GM04504 (cell line): ENCODE results near the gene HNRNPR.

Experiments used
- DNase-seq: peaks from one replicate; pipeline ENCODE4 v3.0.0-alpha.2; 2012; ENCODE audit warnings: low read depth

The HNRNPR gene

DNA sequence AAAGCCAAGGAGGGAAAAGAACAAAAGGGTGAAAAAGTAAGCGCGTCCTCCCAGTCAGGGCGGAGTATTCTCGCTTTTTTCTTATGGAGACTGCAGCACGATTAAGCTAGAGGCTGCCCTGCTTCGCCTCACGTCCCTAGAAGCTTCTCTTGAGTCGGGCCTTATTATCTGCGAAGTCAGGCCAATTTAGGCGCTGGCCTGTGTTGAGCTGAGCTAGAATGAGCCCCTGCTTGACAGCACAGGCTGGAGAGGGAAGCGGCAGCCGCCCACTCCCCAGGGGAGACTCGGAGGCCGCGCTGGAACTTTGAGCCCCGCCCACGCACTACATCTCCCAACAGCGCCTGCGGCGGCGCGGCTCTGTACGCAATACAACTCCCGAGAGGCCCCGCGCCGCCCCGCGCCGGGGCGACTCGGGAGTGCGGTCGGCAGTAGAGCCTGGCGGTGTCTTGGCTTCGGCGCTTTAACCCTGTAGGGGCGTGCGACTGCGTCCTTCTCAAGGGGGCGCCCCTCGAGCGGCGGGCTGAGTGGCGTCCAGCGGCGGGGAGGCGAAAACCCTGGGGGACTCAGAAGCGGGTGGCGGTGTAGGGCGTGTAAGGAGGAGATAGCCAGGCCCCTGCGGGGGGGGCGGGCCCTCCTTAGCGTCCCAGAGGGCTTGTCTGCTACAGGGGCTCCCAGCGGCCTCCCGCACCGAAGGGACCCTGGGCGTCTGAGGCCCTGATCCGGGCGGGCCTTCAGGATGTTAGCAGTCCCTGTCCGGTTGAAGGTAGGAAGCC, 24.7 kb upstream of the HNRNPR start:
- peak; percentile 80 for DNase-seq

DNA sequence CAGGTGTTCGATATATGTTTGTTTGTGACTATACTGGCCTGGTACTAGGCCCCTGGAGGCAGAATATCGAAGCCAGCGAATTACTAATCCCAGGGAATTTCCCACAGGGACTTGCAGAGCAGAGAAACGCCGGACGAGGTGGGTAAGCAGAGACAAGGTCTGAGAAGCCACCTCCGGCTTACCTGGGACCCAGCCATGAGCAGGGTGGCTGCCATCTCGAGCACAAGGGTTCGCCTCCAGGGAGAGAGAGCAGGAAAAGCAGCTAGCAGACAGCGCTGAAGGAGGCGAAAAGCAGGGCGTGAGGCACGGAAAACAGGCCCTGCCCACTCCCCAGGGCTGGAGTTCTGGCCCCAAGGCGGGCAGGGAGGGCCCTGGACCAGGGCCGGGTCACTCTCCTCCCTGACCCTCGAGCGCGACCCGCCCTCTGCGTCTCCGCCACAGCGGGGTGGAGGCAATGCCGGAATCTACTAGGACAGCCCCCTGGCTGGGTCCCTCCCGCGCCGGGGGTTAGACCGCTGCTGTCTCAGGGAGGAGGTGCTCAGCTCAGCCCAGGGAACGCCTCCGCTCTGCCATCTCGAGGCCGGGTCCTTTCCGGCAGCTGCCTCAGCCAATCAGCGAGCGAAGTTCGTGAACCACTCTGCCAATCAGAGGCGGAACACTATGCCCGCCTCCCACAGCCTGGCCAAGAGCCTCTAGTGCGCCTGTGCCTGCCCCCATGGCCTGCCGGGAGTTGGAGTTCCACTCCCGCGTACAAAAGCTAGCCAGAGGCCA, 23.9 kb upstream of the HNRNPR start:
- DNase-seq, result peak; percentile 98

DNA sequence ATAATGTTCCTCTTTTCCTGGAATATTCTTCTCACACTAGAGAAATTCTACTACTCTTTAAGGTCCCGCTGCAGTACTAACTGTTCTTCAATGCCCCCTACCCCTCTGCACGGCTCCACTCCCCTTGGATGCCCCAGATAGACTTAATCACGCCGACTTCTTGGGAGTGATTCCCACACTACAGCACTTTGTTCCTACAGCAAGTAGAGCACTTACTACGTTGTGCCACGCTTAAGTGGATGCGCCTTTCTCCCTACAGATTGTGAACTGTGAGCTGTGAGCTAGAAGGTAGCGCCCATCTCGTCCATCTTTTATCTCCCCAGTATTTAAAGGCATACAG, 23.3 kb upstream of the HNRNPR start:
- no peak for DNase-seq

DNA sequence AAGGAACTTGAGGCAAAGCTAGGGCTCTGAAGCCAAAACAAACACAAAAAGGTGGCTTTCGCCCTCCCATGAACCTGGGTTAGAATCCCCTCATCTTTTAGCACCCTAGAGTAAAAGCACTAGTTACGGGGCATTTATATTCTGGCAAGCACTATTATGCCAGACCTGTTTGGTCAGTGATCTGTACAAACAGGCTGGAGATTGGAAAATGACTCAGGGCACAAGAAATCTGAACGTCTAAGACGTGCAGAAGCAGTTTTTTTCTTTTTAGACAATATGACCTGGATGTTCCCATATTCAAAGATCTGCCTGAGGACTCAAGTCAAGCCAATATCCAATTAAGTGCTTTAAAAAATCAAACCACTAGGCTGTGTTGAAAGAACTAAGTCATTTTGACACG, 22.5 kb upstream of the HNRNPR start:
- no peak for DNase-seq

DNA sequence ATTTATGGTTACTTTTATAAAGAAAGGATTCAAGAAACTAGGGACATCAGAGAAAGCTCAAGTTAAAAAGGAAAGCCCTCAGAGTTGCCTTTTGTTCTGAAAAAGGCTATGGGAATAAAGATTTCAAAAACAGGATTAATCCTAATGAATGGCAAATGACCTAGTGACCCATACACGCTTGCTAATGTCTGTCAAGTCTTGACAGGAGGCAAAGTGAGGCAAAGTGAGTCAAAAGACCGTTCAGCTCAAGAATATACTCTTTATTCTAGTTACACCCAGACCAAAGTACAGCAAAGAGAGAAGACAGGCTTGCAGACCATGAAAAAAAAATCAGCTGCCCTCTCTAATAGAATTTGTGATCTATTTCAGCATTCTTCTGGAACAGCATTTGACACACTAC, 22.1 kb upstream of the HNRNPR start:
- DNase-seq, result no peak

- DNase-seq, result no peak
These were observed 18.2 kb upstream of the HNRNPR start for GRCh38 chr1:23362218-23362713.

GRCh38 chr1:23358310-23358875, 14.3 kb upstream of the HNRNPR start:
- DNase-seq, result no peak

GRCh38 chr1:23357138-23357908, 13.2 kb upstream of the HNRNPR start:
- no peak for DNase-seq

- no peak for DNase-seq
These were observed 12.5 kb upstream of the HNRNPR start for GRCh38 chr1:23356471-23357137.

- DNase-seq, result no peak
These were observed 10.2 kb upstream of the HNRNPR start for GRCh38 chr1:23354245-23354644.

GRCh38 chr1:23352096-23352695, 8.1 kb upstream of the HNRNPR start:
- DNase-seq, result no peak

DNA sequence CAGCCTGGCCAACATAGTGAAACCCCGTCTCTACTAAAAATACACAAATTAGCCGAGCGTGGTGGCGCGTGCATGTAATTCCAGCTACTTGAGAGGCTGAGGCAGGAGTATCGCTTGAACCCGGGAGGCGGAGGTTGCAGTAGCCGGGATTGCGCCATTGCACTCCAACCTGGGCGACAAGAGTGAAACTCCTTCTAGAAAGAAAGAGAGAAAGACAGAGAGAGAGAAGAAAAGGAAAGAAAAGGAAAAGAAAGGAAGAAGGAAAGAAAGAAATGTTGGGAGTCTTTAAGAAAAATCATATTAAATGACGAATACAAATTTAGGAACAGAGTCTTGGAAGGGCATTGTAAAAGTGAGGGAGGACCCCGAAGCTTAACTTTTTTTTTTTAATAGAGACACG, 1.8 kb upstream of the HNRNPR start:
- no peak for DNase-seq

DNA sequence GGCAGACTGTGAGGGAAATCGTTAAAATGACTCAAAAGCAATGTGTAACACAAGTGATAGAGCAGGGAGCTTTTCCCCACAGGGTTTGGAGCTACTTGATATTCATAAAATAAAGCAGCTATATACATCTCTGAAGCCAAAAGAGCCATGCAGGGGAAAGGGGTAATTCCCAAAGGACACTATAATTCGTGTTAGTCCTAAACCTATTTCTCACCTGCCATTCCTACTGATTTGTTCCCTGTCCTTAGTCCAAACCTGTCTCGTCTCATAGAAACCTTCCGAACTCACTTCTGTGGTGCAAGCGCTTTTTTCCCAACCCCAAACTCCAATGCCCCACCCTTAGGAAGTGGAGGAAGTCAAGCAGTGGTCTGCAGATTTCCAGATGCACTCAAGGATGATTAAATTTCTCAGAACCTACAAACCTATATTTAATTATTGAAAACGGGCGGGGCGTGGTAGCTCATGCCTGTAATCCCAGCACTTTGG, 946 bp upstream of the HNRNPR start:
- DNase-seq, result no peak

DNA sequence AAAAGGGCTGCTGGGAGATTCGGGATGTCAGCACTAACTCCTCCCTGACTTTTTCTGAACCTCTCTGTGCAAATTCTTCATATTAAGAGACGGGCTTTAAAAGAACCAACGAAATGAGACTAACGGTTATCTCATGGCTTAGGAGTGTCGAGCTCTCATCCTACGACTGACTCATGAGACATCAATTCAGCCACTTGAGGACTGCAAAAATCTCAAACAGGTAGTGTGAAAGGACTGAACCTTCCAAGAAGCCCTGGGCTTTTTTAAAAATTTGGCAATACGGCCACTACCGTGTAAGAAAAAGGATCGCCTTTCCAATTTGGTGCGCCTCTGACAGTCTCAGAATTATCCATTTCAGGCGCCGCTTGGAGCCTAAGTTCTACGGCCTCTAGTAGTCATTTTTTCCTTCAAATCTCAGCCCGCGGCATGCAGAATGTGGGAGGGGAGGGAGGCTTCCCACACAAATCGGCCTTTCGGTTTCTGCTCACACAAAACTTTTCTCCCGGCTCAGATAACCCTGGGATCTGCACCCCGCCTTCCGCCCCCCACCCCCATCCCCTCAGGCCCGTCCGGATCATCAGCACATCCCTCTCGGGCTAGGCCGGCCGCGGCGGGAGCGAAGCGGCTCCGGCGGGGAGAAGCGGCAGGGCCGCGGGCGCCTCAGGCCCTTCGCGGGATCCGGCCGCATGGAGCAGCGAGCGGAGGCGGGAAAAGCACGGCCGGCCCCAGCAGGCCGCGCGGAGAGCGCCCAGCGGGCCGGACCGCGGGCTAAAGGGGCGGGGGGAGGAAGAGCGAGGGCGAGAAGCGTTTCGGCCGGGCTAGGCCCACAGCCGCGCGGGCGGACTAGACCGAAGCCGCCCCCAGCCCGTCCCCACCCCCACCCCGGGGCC, 618 bp downstream of the HNRNPR start:
- peak; percentile 38 for DNase-seq

DNA sequence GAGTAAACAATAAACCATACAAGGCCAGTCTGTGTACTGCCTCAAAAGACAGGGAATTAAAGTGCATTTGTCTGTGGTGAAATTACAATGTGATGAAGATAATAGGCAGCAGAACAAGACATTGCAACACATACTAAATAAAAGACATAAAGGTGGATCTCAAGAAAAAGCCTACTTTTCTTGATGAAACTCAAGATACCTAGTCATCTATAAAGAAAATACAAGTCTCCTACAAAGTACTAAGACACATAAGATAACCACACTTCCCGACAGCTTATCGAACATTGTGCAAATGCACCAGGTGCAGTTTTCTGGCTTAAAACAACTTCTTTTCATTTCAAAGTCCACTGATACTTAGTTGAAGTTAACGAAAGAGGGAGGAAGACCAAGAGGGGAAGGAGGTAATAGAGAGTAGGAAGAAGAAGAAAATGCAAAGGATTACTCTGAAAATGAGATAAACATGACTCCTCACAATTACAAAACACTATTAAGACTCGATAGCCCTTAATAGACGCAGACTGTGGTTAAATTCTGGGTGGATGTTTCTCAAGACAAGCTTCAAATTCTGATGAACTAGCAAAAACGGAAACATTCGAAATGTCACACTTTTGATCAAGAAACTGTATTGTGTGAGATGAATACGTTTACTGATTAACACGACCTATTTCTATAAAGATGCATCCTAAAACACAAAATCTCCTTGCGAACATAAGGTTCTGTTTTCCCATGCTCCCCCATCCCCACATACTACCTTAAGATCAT, 2.0 kb downstream of the HNRNPR start:
- DNase-seq, result no peak

DNA sequence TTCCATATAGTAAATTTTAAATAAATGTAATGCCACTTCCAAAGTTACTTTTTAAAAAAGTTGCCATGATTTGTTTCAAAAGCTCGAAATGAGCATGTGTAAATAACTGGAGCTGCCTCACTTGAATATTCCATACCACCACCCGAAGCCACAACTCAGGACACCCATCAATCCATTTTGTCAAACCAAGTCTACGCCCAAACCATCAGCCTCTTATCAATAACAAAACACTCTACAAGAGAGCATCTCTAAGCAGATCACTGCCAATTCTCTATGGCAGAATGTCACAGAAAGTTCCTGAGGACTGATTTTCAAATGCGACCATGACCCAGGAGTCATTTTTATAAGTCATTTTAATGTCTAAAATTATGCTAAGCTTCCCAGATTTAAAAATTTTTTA, 4.5 kb downstream of the HNRNPR start:
- no peak for DNase-seq

DNA sequence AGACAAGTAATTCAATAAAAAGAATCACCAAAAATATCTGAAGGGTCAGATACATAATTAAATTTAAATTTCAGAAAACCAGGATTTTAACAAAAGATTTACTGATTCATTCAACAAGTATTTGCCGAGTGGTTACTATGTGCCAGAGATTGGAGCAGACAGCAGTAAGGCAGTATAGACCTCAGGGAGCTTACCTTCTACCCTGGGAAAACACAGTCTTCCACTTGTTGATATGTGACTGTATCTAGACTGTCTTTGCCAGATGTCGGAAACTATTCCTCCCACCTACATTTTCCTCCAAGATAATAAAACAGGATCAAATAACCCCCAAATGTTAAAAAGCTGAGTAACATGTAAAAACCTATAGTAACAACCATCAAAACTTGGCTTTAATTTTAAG, 6.2 kb downstream of the HNRNPR start:
- DNase-seq, result no peak

- DNase-seq, result no peak
These were observed 12.4 kb downstream of the HNRNPR start for GRCh38 chr1:23331713-23332112.

GRCh38 chr1:23330846-23331245, 13.2 kb downstream of the HNRNPR start:
- DNase-seq, result no peak
